Adrenal gland (tissue), 5 donors: ENCODE results near the gene SLC39A9.

Source experiments
- POLR2A ChIP-seq, 2 donors: fragments of 450-650 bp; IDR thresholded peaks; one replicate each; pipeline ENCODE4 v1.6.1; 2017; ENCODE audit warnings: antibody characterized with exemption in 2 of 2, mild to moderate bottlenecking in 2 of 2, moderate library complexity in 1 of 2
- TF ChIP-seq, protein P1 (sequence below), 6 experiments: fragments of 450-650 bp in 4 of 6; fragments of 200-600 bp in 2 of 6; sonication (generic) in 1 of 6; IDR thresholded peaks; 1 replicate in 5 of 6; 2 replicates in 1 of 6; pipeline versions ENCODE4 v1.5.1 to v1.8.0; 2016 to 2021; ENCODE audit warnings: antibody characterized with exemption in 6 of 6, mild to moderate bottlenecking in 2 of 6, moderate library complexity in 1 of 6
- donor health status: DM: no; HTN: no; CAD: no.

DNA sequence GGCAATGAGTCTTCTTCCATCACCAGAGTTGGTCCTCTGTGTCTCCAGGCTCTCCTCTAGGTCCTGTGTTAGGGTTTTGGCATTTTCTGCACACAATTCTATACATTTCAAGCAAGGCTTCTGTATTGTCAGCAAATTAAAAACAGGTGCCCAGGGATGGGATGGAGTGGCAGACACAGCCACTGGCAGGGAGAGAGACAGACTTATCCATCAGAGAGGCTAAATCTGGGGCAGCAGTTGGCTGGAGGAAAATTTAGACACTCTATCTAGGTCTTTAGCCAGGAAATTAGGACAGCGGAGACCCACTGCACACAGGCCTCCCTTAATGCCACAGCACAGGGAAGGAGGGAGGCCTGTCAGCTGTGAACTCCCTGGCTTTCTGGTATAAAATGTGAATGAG lies 106.3 kb downstream of the SLC39A9 start:
- TF ChIP-seq, protein P1, sequence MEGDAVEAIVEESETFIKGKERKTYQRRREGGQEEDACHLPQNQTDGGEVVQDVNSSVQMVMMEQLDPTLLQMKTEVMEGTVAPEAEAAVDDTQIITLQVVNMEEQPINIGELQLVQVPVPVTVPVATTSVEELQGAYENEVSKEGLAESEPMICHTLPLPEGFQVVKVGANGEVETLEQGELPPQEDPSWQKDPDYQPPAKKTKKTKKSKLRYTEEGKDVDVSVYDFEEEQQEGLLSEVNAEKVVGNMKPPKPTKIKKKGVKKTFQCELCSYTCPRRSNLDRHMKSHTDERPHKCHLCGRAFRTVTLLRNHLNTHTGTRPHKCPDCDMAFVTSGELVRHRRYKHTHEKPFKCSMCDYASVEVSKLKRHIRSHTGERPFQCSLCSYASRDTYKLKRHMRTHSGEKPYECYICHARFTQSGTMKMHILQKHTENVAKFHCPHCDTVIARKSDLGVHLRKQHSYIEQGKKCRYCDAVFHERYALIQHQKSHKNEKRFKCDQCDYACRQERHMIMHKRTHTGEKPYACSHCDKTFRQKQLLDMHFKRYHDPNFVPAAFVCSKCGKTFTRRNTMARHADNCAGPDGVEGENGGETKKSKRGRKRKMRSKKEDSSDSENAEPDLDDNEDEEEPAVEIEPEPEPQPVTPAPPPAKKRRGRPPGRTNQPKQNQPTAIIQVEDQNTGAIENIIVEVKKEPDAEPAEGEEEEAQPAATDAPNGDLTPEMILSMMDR (IDR thresholded peaks at IDR 0.05): no peak
- no peak for TF ChIP-seq POLR2A (IDR thresholded peaks at IDR 0.05)
